ENCODE results near the gene WNT7A.

Gene WNT7A

GRCh38 chr3:13849018-13849417, 30.9 kb downstream of the WNT7A start:
- in situ Hi-C loops (cut with HindIII; ENCODE audit: low sequenced_read_pairs), result loop anchor here (5.0 kb wide), 1 partner anchor 92 kb away; no protein-coding TSS in a partner anchor

- in situ Hi-C loops (cut with HindIII; ENCODE audit: low sequenced_read_pairs), result loop anchor here (5.0 kb wide), 1 partner anchor 90 kb away; no protein-coding TSS in a partner anchor
Measured at GRCh38 chr3:13846716-13847570, 32.9 kb downstream of the WNT7A start.

- in situ Hi-C loops (cut with HindIII; ENCODE audit: low sequenced_read_pairs), result loop anchor here (5.0 kb wide), 1 partner anchor 89 kb away; no protein-coding TSS in a partner anchor
Measured at GRCh38 chr3:13846238-13846637, 33.6 kb downstream of the WNT7A start.

GRCh38 chr3:13845806-13846205, 34.1 kb downstream of the WNT7A start:
- in situ Hi-C loops (cut with HindIII; ENCODE audit: low sequenced_read_pairs), result loop anchor here (5.0 kb wide), 1 partner anchor 89 kb away; no protein-coding TSS in a partner anchor

- in situ Hi-C loops (cut with HindIII; ENCODE audit: low sequenced_read_pairs), result loop anchor here (5.0 kb wide), 1 partner anchor 88 kb away; no protein-coding TSS in a partner anchor
Measured at GRCh38 chr3:13844911-13845310, 35.0 kb downstream of the WNT7A start.

- in situ Hi-C loops (cut with HindIII; ENCODE audit: low sequenced_read_pairs), result no loop called here
Measured at GRCh38 chr3:13844286-13844685, 35.6 kb downstream of the WNT7A start.

- in situ Hi-C loops (cut with HindIII; ENCODE audit: low sequenced_read_pairs), result no loop called here
Measured at GRCh38 chr3:13843351-13843750, 36.5 kb downstream of the WNT7A start.

GRCh38 chr3:13842226-13842625, 37.6 kb downstream of the WNT7A start:
- in situ Hi-C loops (cut with HindIII; ENCODE audit: low sequenced_read_pairs), result no loop called here

- in situ Hi-C loops (cut with HindIII; ENCODE audit: low sequenced_read_pairs), result no loop called here
Measured at GRCh38 chr3:13841826-13842225, 38.0 kb downstream of the WNT7A start.

GRCh38 chr3:13841141-13841540, 38.7 kb downstream of the WNT7A start:
- in situ Hi-C loops (cut with HindIII; ENCODE audit: low sequenced_read_pairs), result no loop called here

GRCh38 chr3:13840456-13840855, 39.4 kb downstream of the WNT7A start:
- in situ Hi-C loops (cut with HindIII; ENCODE audit: low sequenced_read_pairs), result no loop called here

- in situ Hi-C loops (cut with HindIII; ENCODE audit: low sequenced_read_pairs), result no loop called here
Measured at GRCh38 chr3:13839726-13840340, 40.0 kb downstream of the WNT7A start.

- in situ Hi-C loops (cut with HindIII; ENCODE audit: low sequenced_read_pairs), result no loop called here
Measured at GRCh38 chr3:13839253-13839652, 40.6 kb downstream of the WNT7A start.

GRCh38 chr3:13838421-13838820, 41.5 kb downstream of the WNT7A start:
- in situ Hi-C loops (cut with HindIII; ENCODE audit: low sequenced_read_pairs), result no loop called here

- in situ Hi-C loops (cut with HindIII; ENCODE audit: low sequenced_read_pairs), result no loop called here
Measured at GRCh38 chr3:13837751-13838150, 42.1 kb downstream of the WNT7A start.

- in situ Hi-C loops (cut with HindIII; ENCODE audit: low sequenced_read_pairs), result no loop called here
Measured at GRCh38 chr3:13836658-13837587, 42.9 kb downstream of the WNT7A start.

- in situ Hi-C loops (cut with HindIII; ENCODE audit: low sequenced_read_pairs), result no loop called here
Measured at GRCh38 chr3:13835246-13835645, 44.6 kb downstream of the WNT7A start.

- in situ Hi-C loops (cut with HindIII; ENCODE audit: low sequenced_read_pairs), result loop anchor here (5.0 kb wide), 3 partner anchors 47 to 97 kb away; no protein-coding TSS in a partner anchor
Measured at GRCh38 chr3:13834258-13835035, 45.4 kb downstream of the WNT7A start.

- in situ Hi-C loops (cut with HindIII; ENCODE audit: low sequenced_read_pairs), result loop anchor here (5.0 kb wide), 3 partner anchors 46 to 96 kb away; no protein-coding TSS in a partner anchor
Measured at GRCh38 chr3:13833506-13834257, 46.2 kb downstream of the WNT7A start.

Data from endothelial cell of hepatic sinusoid (primary cell).